ENCODE data around the gene SEZ6L2.

DNA sequence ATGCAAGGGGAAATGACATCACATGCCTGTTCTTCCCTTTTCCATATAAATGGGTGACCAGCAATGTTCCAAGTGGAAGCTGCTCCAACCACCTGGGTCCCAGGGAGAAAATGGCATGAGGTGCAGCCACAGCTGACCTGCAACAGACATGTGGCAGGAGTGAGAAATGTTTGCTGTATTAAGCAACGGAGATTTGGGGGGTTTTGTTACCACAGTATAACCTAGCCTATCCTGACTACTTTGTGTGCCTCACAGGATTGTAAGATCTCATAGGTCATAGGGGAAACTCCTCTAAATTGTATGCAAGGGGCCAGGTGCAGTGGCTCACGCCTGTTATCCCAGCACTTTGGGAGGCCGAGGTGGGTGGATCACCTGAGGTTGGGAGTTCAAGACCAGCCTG is 48.4 kb downstream of the SEZ6L2 start:
- TF ChIP-seq SP1 (IDR thresholded peaks at IDR 0.05): no peak
- TF ChIP-seq L3MBTL2 (conservative IDR thresholded peaks at IDR 0.05): no peak
- TF ChIP-seq TARDBP (IDR thresholded peaks at IDR 0.05): no peak
- no peak for TF ChIP-seq PKNOX1 (IDR thresholded peaks at IDR 0.05)
- no peak for TF ChIP-seq NFRKB (IDR thresholded peaks at IDR 0.05)
- no peak for TF ChIP-seq ELF4 (IDR thresholded peaks at IDR 0.05)
- no peak for TF ChIP-seq FOXA1 (IDR thresholded peaks at IDR 0.05)
- TF ChIP-seq FOXM1 (IDR thresholded peaks at IDR 0.05; ENCODE audit: borderline replicate concordance): no peak
- TF ChIP-seq CTBP1 (IDR thresholded peaks at IDR 0.05; ENCODE audit: borderline replicate concordance): no peak
- no peak for TF ChIP-seq BHLHE40 (IDR thresholded peaks at IDR 0.05; ENCODE audit: borderline replicate concordance)
- TF ChIP-seq FOXK2 (IDR thresholded peaks at IDR 0.05): no peak
